Inferior parietal cortex (tissue), 1 donor: ENCODE data around the gene EPHB2.
A peak's percentile ranks its signal among the peaks of the same experiment; 100 is the strongest.

ENCODE experiments used
- DNase-seq: peaks from one replicate; pipeline ENCODE4 v3.0.0-alpha.2; 2016; ENCODE audit errors: extremely low spot score

EPHB2 gene

DNA sequence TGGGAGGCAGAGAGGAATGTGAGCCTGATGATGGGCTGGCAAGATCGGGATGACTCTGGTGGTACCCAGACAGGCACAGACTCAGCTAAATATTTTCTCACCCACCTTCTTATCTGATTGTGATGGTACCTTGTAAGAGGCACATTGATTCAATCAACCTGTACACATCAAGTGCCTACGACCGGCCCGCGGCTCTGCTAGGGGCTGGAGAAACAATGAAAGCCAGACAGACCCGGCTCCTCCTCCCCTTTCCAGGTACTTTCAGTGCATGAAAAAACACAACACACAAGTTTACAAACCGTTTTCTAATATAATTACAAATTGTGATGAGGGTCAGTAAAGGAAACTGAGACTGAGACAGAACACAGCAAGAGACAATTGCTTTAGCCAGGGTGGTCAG is 147.0 kb downstream of the EPHB2 start:
- DNase-seq, result no peak

DNA sequence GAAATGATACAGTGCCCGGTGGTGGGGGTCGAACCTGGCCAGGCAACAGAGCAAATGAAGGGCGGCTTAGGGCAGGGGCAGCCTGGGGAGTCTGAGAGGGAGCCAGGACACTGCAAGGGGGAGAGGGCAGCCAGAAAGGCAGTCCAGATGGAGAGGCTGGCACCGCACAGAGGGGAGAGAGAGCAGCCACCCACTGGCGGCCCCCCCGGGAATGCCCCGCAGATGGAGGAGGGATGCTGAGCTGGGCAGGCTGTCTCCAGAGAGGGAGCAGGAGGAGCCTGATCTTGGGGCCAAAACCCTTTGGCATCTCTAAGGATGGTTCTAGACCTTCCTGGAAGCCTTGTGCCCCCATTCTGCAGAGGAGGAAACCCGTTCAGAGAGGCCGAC is 149.8 kb downstream of the EPHB2 start:
- no peak for DNase-seq

DNA sequence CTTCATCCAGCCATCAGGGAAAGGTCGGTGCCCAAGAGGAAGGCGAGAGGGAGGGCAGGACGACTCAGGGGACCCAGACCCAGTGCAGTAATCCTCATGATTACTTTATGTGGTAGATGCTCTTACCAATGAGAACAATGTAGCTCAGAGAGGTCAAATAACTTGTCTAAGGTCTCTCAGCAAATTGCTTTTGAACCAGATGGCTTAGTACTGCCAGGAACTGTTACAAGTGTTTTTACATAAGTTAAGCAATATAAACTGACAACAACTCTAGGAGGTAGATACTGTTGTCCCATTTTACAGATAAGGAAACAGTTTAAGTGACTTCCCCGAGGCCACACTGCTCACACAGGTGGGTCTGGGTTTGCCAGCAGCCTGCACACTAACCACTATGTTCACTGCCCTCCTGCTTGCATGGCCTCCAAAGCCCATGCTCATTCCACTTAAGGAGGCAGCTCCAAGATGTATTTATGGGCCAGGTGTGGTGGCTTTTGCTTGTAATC is 150.3 kb downstream of the EPHB2 start:
- no peak for DNase-seq

DNA sequence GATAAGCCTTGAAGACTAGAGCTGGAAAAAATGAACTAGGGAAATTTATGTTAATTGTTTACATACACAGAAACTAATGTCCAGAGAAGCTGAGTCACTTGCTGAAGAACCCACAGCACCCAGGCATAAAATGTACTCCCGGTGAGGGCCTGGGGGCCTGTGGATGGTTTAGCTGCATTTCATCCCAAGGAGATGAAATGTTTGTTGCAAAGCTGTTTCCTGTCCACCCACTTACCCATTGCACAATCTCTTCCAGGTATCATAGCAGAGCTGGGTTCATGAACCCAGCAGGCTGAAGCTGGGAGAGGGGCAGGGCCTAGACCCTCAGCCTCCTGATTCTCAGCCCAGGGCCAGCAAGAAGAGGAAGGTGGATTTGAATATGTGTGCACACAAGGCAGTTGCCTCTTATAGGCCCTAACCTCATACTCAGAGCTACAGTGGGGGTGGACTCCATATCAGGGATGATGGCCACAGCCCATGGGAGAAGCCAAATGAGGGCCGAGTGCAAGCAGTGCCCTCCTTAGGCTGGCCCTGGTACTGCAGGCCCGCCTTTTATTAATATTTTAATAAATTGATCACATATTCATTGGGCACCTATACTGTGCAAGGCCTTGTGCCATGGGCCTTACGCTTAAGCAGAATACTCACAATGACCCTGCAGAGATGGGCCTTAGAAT is 151.3 kb downstream of the EPHB2 start:
- DNase-seq, result peak; percentile 58

DNA sequence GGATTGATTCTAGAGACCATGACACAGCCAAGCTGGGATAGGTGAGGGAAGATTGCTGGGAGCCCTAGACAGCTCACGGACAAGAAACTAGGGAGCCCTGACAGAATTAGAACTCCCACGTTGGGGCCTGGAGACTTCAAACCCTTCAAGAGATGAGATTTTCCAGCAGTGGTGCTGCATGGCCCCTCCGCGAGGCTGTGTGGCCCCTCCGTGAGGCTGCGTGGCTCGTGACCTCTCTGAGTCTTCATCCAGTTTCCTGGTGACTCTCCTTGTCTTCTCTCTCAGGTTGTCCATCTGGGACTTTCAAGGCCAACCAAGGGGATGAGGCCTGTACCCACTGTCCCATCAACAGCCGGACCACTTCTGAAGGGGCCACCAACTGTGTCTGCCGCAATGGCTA is 152.1 kb downstream of the EPHB2 start:
- no peak for DNase-seq

DNA sequence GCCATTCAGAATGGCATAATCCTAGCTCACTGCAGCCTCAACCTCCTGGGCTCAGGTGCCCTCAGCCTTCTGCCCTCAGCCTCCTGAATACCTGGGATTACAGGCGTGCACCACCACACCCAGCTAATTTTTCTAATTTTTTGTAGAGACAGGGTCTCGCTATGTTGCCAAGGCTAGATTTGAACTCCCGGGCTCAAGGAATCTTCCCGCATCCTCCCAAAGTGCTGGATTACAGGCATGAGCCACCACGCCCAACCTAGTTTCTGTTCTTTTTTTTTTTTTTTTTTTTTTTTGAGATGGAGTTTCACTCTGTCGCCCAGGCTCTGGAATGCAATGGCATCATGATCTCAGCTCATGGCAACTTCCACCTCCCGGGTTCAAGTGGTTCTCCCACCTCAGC is 153.1 kb downstream of the EPHB2 start:
- no peak for DNase-seq

DNA sequence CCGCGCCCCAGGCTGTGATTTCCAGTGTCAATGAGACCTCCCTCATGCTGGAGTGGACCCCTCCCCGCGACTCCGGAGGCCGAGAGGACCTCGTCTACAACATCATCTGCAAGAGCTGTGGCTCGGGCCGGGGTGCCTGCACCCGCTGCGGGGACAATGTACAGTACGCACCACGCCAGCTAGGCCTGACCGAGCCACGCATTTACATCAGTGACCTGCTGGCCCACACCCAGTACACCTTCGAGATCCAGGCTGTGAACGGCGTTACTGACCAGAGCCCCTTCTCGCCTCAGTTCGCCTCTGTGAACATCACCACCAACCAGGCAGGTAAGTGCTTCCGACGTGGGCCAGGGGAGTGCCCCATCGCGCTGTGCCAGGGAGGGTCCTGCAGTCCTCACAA is 154.2 kb downstream of the EPHB2 start:
- DNase-seq, result no peak

DNA sequence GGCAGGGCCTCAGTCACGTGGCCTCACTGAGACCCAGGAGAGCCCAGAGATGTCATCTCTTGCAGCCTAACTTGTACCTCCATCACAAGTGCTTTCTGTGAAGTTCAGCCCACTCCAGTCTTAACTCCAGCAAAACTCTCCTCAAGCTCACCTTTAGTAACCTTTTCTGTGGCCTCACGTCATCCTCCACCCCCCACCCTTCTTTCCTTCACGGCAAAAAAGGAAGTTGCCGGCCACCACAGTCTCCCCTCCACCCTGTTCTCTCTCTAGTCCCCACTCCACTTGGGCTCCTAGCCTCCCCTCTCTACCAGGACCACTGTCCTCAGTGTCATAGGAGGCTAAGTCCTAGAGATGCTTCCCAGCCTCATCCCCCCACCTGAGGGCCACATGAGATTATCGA is 155.1 kb downstream of the EPHB2 start:
- no peak for DNase-seq

DNA sequence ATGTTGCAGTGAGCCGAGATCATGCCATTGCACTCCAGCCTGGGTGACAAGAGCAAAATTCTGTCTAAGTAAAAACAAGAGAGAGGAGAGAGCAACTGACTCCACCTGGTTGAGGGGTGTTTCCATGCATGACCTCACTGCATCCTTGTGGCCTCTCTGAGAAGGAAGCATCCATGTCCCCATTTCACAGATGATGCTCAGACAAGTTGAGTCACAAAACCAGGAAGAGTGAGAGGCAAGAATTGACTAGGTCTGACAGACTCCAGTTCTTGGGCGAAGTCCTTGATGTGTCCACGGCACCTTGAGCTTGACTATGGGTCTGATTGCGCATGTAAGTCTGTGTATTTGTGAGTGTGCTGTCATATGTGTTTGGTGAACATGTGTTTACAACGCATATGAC is 156.2 kb downstream of the EPHB2 start:
- no peak for DNase-seq

DNA sequence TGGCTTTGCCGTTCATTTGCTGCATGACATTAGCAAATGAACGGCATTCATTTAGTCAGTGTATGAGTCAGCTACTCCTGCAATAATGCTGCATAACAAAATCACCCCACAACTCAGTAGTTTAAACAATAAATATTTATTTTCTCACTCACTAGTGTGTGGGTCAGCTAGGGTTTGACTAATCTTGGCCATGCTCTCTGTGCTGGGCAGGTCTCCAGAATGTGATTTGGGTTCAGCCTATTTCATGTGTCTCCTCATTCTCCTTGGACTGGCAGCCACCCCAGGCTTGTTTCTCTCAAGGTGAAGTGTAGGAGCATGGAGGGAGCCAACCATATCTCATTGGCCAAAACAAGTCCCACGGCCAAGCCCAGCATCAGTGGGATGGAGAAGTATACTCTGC is 157.7 kb downstream of the EPHB2 start:
- no peak for DNase-seq

DNA sequence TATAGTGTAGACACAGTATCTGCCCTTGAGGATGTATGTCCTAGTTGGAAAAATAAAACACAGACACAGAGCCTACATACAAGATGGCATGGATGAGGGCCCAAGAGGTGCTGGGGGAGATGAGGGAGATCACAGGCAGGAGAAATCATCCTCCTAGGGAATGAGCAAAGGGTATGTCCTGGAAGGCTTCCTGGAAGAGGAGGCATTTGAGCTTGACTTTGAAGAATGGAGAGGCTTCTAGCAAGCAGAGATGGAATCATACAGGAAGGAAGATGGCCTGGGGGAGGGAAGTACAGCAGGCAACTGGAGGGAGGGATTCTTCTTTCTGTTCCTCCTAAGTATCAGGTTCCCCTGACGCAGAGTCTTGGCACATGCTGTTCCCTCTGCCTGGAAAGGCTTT is 158.7 kb downstream of the EPHB2 start:
- DNase-seq, result no peak

DNA sequence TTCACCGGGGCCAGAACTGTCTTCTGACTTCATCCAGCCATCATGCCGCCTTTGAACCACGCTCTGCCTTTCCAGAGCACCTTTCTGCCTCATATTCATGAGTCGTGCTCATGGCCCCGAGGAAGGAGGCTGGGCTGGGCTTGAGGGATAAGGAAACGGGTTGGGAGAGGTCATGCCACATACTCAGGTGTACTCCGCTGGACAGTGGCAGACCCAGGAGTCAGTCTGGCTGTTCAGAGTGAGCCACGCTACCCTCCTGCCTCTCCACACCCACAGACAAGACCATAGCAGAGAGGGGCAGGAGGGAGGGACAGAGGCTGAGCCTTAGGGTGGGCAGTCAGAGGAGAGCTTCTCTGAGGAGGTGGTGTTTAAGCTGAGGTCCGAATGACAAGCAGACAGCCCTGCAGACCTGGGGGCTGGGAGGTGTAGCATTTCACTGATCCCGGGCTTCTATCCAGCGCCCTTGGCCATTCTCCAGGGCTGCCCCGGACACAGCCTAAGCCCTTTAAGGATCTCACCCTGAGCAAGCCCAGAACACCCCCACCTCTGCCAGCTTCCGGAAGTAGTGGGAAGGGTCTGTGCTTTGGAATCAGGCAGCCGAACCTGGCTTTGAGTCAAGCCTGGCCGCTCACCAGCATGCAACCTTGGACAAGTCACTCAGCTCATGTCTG is 159.7 kb downstream of the EPHB2 start:
- no peak for DNase-seq

DNA sequence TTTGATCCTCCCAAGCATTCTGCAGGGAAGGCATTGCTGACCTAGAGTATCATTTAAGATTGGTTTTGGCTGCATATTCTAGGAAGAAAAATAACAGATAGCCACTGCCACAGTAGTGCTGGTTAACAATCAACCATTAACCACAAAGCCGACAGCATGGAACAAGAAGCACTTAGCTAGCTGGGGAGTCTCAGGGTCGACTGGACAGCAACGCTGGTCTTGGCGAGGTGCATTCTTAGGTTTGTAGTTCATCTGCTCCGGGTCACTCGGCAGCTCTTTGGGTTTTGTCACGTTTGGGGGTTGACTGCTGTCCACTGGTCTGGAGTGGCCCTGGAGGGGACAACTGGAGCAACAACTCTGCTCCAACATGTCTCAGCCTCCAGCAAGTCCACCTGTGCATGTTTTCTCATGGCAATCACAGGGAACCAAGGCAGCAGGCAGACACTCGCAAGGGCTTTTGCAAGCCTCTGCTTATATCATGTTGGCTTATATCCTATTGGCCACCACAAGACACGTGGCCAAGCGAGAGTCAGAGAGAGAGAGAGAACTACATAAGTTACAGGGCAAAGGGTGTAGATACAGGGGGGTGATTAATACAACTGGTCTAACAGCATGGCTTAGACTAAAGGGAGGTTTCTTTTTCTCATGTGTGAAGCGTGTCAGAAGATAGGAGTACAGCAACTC is 162.5 kb downstream of the EPHB2 start:
- no peak for DNase-seq

DNA sequence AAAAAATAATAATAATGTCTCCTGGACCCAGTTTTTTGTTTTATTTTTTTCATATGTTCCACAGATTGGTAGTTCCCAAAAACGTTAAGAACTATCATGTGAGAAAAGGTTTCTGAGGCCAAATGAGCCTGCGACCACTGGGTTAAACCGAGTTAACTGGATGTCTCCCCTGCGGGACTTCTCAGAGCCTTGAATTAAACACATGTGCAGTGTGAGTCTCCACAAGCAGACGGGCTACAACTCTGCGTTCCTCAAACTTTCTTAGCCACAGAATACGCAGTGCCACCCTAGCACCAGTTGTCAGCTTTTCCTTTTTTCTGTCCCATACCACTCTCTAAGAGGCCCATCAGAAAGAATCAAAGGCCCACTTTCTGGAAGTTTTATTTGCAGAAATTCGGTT is 164.1 kb downstream of the EPHB2 start:
- DNase-seq, result no peak

DNA sequence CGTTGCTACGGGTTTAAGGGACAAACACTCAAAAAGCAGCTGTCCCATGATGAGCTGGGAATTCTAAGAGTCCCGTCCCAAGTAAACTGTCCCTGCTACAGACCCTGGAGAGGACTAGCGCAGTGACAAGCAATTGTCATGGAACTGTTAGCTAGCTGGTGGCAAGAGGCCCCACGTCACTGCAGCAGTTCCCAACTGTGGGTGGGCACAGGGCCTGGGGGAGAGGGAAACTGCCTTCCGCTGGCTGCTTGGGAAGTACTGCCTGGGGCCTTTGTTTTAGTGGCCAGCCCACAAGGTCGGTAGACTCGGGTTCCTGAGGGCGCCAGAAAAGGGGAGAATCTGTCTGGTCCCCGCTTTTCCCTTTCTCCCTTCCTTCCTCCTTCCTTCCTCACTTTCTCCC is 164.6 kb downstream of the EPHB2 start:
- DNase-seq, result no peak

DNA sequence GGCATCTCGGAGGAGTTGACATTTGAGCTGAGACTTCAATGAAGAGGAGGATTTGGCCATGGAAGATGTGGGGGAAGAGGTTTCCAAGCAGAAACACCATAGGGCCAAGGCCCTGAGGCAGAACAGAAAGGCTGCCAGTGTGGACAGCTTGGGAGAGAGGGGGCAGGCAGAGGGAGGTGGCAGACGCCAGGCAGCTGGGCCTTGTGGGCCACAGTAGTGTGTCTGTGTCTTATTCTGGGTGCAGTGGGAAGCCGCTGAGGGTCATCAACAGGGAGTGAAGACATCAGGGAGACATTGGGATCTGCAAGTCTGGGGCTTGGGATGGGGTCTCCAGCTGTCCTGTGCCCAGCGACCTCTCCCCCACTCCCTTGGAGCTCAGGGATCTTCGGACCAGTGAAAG is 165.2 kb downstream of the EPHB2 start:
- no peak for DNase-seq

DNA sequence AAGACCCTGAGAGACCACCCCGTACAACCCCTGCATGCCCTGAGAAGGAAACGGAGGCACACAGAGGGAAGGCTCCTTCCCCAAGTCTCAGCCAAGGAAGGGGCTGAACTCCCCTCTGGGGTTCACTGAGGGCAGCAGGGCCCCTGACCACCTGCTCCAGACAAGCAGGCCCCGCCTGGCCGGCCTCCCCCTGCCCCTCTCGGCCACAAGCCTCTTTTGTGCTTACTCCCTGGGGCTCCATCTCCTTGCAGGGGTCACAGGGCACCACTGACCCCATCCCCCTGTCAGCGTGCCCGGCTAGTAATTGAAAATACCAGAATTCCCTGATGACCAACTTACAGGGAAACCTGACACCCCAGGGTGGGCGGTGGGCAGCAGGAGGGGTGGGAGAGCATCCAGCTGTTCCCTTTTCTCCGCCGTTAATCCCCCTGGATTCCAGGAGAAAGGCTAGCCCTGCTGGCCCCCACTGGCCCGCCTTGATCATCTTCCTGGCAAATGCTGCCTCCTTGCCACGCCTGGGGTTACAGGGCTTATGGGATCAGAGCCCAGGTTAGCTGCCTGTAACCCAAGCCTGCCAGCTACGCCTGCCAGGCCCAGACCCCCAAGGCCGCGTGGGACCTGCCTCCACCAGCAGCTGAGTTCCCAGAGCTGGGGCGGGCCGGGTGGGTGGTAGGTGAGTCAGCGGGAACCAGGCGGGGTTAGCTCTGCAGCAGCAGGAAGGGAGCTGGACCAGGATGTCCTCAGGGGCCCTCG is 165.9 kb downstream of the EPHB2 start:
- DNase-seq, result no peak

DNA sequence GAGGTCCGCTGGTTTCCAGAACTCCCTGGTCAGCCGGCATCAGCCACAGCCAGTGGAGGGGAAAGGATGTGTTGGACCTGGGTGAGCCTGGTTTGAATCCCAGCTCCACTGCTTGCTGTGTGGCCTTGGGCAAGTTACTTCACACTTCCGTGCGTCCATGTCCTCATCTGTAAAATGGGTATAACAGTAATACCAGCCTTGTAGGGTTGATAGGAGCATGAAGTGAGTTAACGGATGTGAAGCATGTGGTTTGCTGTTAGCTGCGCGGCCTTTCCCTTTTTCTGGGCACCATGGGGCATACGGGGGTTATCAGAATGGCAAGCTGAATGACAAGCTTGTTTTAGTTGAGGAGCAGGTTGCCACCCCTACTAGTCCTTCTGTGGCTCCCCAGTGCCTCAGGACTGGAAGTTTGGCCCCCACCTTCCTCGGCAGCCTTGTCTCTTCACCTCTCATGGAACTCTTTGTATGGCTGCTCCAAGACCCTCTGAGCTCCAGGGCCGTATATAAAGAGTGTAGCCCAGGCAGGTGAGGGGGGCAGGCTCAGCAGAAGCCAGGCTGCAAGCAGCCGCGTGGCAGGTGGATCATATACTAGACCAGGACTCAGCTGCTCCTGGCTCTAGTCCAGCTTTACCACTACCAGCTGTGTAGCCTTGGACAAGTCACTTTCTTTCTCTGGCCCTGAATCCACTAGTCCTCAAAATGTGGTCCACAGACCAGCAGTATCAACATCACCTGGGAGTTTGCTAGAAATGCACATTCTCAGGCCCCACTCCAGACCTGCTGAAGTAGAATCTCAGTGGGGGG is 166.7 kb downstream of the EPHB2 start:
- no peak for DNase-seq

DNA sequence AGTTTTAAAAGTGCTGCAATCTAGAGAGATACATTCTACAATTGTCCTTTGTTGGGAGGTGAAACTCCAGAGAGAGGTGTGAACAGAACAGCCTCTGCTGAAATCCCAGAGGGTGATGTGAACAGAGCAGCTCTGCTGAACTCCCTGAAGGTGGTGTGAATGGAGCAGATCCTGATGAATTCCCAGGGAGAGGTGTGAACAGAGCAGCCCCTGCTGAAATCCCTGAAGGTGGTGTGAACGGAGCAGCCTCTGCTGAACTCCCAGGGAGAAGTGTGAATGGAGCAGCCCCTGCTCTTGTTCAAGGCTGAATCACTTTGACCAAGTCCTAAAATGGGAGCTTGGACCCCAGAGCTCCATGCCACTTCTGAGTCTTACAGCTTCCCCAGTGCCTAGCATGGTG is 167.3 kb downstream of the EPHB2 start:
- DNase-seq, result no peak

DNA sequence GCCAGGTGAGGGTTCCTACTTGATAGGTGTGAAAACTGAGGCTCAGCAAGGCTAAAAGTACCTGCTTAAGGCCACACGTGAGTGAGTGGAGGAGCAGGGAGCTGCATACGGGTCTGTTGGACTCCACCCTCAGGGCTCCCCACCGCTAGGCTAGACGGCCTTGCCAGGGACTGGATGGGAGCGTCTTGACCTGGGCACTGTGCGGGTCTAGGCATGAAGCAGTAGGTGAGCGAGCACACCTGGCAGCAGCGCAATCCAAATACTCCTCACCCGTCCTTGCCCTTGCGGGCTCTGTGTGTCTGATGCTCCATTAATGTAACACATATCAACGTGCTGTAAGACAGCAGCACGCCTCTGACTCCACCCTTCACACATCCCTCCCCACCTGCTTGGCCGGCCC is 168.0 kb downstream of the EPHB2 start:
- no peak for DNase-seq

DNA sequence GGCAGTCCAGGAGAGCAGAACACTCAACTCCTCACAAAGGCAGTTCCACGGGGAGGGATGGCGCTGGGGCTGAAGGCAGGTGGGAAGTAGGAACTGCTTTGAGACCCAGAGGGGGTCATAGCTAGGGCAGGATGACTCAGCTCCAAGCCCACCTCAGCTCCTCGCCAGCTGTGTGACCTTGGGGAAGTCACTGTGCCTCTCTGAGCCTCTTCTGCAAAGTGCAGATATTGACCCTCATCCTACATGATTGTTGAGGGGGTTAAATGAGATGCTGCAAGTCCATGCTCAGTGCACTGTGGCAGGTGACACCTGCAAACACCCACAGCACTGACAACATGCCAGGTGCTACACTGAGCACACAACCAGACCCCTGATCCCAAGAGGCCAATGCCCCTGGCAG is 168.8 kb downstream of the EPHB2 start:
- no peak for DNase-seq

DNA sequence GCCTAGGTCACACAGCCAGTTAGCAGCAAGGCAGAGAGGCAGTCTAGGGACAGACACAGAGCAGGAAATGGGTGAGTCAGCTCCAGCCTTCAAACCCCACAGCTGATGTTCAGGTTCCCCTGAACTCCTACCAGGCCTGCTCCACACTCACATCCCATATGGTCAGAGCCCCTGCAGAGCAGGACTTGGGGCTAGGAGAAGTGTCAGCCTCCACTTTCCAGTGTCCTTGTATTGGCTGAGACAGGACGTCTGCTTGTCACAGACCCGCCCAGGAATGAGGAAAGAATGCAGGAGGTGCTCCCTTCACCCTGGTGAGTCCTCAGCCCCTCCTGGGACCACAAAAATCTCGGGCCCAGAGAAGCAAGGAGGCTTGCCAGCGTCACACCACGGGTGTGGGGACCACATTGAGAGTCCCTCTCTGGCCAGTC is 169.5 kb downstream of the EPHB2 start:
- no peak for DNase-seq
